HT-29 (cell line): ENCODE results near the gene NR2C1. TPM values are rescaled to one million over a fixed set of nuclear protein-coding genes. Genes with fewer than 3 reads are reported as not detected.
"Not testable (repeated sequence)": the region's sequence is repeated elsewhere in the genome, so short reads cannot be mapped to it uniquely, and the experiment has no call there.

Experiments used
- DNase-seq: peaks from one replicate; pipeline ENCODE4 v3.0.0-alpha.2; 2015; ENCODE audit warnings: low spot score
- total RNA-seq: library from RNA; depleted of rRNA; stranded (reverse); fragments of >200 nt; shearing (Covaris generic); gene quantifications from 2 replicates; pipeline ENCODE4 v1.2.3, GENCODE V29; 2014

The NR2C1 gene
- total RNA-seq, 1 experiment from 2014 or later: 26.5 TPM

DNA sequence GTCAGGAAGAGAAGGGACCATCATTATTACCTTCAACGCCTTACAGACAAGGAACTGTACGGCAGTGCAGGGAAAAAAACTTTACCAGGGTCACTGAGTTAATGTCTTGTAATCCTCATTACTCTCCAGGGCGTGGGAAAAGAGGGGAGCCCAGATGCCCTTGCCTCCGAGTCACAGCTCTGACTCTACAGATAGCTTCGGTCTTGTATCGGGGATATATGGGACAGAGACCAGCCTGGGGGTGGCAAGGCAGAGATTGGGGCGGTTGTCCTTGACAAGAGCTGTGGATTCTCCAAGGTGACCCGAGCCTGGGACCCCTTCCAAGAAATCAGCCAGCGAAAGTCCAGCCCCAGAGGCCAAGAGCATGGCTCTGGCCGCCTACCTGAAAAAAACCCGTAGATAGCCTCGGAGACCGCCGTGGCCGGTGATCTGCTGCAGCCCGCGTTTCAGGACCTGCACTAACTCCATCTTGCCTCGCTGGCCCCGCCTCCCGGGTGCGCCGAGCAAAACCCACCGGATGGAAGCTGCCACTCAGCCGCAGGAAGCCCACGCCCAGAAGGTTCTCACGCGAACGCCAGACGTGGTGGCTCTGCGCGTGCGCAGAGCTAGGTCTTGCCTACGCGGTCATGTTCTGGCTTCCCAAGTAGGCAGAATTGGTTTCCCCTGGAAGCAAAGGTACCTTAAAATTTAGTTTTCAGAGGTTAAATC is 70.1 kb downstream of the NR2C1 start, which contains the start of gene NDUFA12:
TSS of gene NDUFA12 (minus strand) at position 485 of the 708 bp plus-strand sequence. CDS start at position 468, 17 bp downstream.
- DNase-seq: peak; percentile 97

DNA sequence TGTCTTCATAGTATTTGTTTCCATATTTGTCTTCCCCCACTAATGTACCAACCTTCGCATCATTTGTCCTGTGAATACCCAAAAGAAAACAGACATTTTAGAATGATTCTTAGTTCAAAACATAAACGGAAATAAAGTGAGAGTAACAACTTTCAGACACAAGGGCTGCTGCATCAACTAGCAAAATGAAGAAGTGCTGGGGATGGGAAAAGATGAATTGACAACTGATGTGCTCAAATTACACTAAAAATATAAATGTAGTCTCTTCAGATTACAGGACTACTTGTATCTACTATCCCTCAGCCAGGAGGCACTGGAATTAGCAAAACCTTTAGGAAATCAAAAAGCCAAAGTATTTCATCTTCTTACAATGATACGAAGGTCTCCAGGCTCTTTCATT is 70.7 kb downstream of the NR2C1 start:
- DNase-seq: no peak

DNA sequence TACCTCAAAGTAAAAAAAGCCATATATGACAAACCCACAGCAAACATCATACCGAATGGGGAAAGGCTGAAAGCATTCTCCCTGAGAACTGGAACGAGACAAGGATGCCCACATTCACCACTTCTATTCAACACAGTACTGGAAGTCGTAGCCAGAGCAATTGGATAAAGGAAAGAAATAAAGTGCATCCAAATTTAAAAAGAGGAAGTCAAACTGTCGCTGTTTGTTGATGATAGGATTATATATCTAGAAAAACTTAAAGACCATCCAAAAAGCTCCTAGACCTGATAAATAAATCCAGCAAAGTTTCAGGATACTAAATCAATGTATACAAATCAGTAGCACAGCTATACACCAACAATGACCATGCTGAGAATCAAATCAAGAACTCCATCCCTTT is 75.1 kb downstream of the NR2C1 start:
- no peak for DNase-seq

DNA sequence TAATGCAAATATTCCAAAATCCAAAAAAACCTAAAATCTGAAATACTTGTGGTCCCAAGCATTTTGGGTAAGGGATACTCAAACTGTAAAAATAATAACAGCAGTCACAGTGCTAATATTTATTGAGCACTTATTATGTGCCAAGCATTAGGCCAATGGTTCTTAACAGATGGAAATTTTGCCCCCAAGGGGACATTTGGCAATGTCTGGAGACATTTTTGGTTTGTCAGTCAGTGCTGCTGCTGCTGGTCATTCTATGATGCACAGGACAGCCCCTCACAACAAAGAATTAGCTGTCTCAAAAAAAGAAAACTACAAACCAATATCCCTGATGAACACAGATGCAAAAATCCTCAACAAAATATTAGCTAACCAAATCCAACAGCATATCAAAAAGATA is 75.7 kb downstream of the NR2C1 start:
- no peak for DNase-seq

DNA sequence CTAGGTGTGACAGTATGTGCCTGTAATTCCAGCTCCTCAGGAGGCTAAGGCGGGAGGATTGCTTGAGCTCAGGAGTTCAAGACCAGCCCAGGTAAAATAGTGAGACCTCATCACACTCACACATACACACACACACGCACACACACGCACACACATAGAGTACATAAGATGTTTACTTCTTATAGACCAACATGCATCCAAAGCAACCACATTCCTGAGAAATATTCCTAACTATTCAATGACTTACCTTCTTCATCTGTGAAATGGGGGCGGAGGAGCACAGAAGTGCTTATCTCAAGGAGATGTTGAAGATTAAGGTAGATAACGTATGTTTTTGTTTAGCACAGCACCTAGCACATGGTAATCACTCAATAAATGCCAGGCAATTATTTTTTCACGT is 76.4 kb downstream of the NR2C1 start:
- DNase-seq: no peak

DNA sequence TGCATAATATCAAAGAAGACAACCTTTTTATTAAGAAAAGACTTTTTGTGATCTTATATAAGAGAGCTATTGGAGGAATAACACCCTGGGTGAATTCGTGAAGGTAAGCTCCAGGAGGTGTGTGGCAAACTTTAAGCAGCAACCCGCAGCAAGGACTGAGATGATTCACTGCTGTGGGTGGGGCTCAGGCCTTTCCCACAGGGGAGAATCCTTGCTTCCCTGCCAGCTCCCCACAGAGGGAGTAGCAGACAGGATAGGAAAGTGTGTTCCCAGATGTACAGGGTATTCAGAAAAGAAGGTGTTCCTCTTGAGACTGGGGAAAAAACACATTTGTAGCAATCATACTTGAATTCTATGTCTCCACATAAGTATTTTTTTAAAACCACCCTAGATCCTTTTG is 79.1 kb downstream of the NR2C1 start:
- peak; percentile 8 for DNase-seq

DNA sequence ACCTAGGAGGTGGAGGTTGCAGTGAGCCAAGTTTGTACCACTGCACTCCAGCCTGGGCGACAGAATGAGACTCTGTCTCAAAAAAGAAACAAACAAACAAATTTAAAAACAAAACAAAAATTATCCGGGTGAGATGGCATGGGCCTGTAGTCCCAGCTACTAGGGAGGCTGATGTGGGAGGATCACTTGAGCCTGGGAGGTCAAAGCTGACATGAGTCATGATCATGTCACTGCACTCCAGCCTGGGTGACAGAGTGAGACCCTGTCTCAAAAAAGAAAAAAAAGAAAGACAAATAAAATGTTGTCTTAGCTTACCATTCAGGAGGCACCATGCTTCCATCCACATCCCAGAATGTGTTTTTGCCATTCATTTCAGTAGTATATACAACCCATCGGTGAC is 79.6 kb downstream of the NR2C1 start:
- DNase-seq: not testable (repeated sequence)

DNA sequence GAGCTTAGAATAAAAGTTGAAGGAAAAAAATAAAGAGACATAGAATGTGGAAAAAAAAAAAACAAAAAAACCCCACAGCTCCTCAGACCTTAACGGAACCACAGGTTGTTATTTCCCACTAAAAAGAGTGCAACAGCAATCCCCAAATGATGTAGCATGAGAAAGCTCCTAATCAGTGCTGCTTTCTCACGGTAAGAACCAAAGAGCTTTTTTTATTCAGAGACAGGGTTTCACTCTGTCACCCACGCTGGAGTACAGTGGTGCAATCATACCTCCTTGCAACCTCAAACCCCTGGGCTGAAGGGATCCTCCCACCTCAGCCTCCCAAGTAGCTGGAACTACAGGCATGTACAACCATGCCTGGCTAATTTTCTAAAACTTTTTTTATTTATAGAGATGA is 83.2 kb downstream of the NR2C1 start:
- no peak for DNase-seq

DNA sequence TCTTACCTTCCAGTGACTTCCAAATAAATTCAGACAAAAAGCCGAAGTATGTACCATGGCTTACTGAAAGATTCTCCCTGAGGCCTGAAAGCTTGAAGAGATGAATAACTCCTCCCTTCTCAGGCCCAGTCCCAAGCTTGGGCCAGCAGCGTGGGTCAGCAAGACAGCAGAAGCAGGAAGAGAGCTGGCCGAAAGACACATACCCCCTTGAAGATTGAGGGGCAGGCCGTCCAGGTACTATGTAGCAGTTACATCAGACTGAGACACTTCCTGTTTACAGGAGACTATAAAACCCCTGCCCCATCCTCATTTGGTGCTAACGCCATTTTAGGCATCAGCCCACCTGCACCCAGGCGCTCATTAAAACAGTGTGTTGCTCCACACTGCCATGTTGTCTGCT is 84.9 kb downstream of the NR2C1 start:
- DNase-seq: no peak

DNA sequence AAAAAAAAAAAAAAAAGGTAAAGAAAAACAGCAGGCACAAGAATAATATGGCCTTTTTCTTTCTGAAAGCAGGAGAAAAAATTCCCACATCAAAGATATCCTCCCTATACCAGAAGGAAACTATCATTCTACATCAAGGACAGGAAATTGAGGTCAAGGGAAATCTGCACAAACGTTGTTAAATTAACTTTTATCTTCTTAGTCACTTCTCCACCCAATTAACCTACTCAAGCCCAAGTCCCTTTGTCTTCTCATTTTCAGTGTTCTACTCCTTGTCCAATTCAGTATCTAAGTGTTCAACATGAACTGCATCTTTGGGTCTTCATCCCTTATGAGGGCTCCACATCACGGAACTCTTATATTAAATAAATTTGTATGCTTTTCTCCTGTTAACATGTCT is 85.6 kb downstream of the NR2C1 start:
- no peak for DNase-seq

DNA sequence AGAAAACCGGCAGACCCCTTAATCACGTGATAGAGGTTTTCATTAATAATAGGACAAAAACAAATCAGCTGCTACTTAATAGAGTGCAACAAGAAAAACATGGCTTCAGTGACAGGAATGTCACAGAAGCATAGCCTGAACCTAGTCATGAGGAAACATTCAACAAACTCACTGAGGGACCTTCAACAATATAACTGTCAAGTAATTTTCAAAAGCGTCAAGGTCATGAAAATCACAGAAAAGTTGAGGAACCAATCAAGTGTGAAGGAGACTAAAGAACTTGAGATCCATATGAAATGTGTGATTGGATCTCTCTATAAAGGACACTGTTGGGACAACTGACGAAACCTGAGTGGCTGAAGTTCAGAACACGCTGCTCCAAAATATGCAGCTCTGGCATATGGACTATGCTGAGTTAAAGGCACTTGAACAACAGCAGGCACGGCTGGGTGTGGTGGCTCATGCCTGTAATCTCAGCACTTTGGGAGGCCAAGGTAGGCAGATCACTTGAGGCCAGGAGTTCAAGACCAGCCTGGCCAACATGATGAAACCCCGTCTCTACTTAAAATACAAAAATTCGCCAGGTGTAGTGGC is 86.2 kb downstream of the NR2C1 start:
- no peak for DNase-seq

DNA sequence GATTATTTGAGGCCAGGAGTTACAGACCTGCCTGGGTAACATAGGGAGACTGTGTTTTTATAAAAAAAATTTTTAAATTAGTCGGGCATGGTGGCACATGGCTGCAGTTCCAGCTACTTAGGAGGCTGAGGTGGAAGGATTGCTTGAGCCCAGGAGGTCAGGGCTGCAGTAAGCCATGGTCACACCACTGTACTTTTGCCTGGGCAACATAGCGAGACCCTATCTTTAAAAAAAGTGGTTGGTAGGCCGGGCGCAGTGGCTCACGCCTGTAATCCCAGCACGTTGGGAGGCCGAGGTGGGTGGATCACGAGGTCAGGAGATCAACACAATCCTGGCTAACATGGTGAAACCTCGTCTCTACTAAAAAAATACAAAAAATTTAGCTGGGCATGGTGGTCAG is 88.3 kb downstream of the NR2C1 start:
- DNase-seq: not testable (repeated sequence)

DNA sequence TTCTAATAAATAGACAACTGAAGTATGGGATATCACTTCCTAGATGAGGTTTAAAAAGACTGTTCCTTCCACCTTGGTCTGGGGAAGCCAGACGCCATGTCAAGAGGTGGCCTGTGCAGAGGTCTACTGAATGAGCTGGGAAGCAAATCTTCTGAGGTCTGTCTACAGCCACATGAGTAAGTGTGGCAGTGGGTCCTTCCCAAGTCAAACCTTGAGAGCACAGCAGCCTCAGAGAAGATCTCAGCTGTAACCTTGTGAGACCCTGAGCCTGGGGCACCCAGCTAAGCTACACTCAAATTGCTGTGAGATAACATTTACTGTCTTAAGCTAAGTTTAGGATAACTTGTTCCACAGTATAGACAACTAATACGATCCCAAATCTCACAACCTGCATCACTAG is 90.1 kb downstream of the NR2C1 start:
- DNase-seq: no peak

DNA sequence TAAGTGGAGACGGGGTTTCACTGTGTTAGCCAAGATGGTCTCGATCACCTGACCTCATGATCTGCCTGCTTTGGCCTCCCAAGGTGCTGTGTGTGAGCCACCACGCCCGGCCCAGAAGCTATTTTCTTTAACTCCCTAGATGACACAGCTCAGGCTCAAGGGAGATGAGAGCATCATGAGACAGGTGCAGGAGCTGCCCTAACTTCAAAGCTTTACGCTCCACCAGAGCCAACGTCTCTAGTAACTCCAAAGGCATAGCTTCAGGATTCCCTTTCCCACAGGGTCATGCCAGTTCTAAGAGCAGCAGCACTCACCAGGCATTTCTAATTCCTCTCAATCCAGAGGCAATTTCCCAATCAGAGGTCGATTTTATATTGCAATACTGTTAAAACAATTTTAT is 91.0 kb downstream of the NR2C1 start:
- no peak for DNase-seq

DNA sequence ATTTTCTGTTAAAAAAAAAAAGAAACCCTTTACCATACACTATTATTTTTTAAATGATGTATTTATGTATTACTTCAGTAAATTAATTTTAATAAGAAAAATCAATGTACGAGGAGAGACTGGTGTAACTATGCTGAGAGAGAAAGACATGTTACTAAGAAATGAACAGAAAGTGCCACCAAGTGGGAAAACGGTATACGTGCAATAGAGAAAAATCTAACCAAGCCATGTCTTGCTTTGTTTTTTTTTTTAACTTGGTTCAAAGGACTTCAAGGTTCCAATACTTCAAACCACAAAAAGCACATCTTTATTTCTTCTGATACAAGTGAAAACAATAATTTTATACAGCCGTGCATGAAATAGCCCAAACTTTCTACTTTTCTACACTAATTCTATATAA is 92.8 kb downstream of the NR2C1 start:
- peak; percentile 9 for DNase-seq

DNA sequence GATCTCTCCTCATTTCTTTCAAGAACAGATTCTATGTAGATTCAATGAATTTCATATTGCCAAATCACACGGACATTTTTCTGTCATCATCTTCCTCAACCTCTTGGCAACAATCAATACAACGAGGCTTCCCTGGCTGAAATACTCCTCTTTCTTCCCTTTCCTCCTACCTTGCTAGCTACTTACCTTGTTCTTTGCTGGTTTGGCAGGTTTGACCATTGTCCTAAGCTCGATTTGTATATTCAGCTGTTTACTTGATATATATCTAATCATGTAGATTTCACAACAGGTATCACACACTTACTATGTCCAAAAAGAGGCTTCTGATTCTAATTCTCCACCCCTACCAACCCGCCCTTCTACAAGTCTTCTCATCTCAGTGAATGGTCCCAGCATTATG is 93.5 kb downstream of the NR2C1 start:
- DNase-seq: no peak

DNA sequence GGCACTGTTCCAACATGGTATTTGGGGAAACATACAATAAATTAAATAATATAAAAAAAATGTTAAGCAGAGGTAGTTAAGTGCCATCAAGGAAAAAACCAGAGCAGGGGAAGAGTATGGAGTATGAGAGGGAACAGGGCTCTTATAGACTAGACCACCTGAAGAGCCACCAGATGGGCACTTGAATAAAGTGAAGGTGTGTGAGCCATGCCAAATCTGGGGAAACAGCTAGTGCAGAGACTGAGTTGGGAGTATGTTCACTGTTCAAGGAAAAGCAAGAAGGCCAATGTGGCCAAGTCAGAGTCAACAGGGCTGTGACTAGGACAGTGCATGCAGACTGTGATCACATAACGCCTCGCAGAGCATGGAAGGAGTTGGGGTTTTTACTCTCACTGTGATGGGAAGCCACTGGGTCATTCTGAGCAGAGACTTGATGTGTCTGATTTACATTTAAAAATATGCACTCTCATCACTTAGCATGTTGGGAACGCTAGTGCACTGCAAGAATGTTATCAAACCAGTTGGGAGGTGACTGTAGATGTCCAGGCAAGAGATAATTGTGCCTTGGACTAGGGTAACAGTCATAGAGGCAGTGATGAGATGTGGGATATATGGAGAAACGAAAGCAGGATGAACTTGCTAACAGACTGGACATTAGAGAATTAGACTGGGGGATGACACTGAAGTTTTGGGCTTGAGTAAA is 95.5 kb downstream of the NR2C1 start:
- no peak for DNase-seq

DNA sequence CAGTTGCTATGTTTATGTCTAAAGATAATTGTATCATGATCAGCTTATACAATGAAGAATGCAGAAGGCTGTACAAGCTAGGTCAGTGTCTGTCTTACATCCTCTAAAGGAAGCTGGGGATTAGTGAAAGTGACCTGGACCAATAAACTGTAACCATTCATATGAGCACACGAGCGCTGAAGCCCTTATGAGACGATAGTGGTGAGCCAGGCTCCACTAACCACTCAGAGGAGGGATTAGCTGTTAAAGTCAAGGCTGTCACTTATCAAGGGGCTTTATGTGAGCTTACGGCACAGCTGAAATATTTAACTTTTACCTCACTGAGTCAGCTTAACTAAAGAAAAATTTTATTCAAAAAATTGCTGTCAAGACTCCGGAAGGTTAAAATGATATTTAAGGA is 100.2 kb downstream of the NR2C1 start:
- DNase-seq: no peak

DNA sequence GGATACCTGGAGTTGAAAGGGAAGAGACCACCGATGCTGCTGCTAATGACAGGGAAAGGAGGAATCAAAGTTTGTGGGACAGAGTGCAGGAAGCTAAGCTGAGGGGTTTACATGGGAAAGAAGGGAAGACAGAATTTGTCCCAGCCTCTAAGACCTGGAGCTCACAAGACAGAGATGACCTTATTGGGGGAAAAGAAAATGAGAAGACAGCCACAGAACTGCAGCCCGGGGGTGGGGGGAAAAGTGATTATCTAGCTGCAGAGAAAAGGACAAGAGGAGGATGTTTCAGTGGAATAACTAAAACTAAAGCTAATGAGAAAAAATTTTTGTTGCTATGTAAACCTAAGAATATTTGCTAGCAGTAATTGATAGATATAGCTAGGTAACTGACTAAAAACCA is 100.6 kb downstream of the NR2C1 start:
- no peak for DNase-seq

DNA sequence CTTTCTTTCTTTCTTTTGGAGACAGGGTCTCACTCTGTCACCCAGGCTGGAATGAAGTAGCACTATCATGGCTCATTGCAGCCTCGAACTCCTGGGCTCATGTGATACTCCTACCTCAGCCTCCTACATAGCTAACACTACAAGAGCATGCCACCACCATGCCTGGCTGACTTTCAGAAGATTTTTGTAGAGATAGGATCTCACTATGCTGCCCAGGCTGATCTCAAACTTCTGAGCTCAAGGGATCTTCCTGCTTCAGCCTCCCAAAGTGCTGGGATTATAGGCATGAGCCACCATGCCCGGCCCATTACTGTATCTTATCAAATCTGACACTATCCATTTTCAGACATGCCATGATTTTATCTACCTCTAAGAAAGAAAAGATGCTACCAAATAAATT is 101.5 kb downstream of the NR2C1 start:
- DNase-seq: no peak

DNA sequence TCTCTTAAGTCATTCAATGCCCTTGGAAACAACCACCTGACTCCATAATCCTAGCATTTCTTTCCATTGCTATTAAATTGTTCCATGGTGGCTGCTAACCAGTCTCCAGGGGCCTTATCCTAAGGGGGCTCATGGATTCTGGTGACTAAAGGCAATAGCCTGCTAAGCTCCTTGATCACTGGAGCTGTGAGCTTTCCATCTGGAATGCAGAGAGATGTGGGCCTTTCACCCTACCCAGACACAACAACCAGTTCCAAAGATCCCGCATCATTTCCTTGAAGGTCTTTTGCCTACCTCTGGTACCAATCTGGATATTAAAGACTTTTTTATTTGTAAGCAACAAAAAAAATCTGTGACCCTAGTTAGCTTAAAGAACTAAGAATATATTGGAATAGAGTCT is 102.9 kb downstream of the NR2C1 start:
- DNase-seq: no peak
